Astrocyte of the cerebellum (primary cell): Measurements from ENCODE around the gene DCAF7.

Experiments used
- DNase-seq: peaks from one replicate; pipeline ENCODE4 v3.0.0-alpha.2; 2011; ENCODE audit warnings: low read depth
- H3K4me3 ChIP-seq: 2 replicates; pipeline ENCODE4 v1.5.1; 2011; ENCODE audit warnings: mild to moderate bottlenecking, low read depth, low read length, moderate library complexity
- in situ Hi-C: cut with HindIII; loops from 2 replicates; pipeline ENCODE4 v1.10.0; 2017; ENCODE audit warnings: low sequenced_read_pairs
- TF ChIP-seq, protein P1 (sequence below): IDR thresholded peaks from 2 replicates; pipeline ENCODE4 v1.5.1; 2012; ENCODE audit warnings: low read length, low read depth, moderate library complexity, mild to moderate bottlenecking; ENCODE audit errors: missing control alignments

The DCAF7 gene

GRCh38 chr17:63537991-63538692 lies 12.1 kb upstream of the DCAF7 start:
- TF ChIP-seq, protein P1, sequence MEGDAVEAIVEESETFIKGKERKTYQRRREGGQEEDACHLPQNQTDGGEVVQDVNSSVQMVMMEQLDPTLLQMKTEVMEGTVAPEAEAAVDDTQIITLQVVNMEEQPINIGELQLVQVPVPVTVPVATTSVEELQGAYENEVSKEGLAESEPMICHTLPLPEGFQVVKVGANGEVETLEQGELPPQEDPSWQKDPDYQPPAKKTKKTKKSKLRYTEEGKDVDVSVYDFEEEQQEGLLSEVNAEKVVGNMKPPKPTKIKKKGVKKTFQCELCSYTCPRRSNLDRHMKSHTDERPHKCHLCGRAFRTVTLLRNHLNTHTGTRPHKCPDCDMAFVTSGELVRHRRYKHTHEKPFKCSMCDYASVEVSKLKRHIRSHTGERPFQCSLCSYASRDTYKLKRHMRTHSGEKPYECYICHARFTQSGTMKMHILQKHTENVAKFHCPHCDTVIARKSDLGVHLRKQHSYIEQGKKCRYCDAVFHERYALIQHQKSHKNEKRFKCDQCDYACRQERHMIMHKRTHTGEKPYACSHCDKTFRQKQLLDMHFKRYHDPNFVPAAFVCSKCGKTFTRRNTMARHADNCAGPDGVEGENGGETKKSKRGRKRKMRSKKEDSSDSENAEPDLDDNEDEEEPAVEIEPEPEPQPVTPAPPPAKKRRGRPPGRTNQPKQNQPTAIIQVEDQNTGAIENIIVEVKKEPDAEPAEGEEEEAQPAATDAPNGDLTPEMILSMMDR, result no peak
- H3K4me3 ChIP-seq, result no peak overlapping the region
- in situ Hi-C loops, result no loop called here
- DNase-seq, result no peak

- no peak overlapping the region for H3K4me3 ChIP-seq
- TF ChIP-seq, protein P1, result no peak
- in situ Hi-C loops, result no loop called here
- no peak for DNase-seq
Observed at GRCh38 chr17:63538693-63539595, 11.3 kb upstream of the DCAF7 start.

DNA sequence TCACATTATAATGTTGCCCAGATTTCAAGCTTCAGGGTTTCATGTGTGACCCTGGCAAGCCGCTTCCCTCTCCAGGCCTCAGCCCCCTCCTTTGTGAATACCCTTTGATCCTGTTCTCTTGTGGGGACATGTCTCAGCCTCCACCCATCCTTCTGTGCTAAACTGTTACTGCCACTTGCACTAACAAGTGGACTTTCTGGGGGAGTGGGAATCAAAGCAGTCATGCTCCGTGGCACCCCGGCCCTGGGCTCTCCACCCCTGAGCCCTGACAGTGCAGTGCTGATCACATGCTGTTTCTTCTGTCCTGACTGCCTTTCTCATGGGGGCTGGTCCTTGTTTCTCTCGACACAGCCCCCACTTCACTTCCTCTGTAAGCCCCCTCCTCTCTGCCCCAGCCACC lies 9.7 kb upstream of the DCAF7 start:
- no peak for DNase-seq
- TF ChIP-seq, protein P1, result no peak

GRCh38 chr17:63542218-63542545 lies 8.1 kb upstream of the DCAF7 start:
- H3K4me3 ChIP-seq, result no peak overlapping the region
- in situ Hi-C loops, result loop anchor here (5.0 kb wide), 1 partner anchor 60 kb away; no protein-coding TSS in a partner anchor
- TF ChIP-seq, protein P1, result no peak

More for the DNA sequence above, 9.7 kb upstream of the DCAF7 start:
- in situ Hi-C loops, result loop anchor here (5.0 kb wide), 1 partner anchor 58 kb away; no protein-coding TSS in a partner anchor
- no peak overlapping the region for H3K4me3 ChIP-seq

GRCh38 chr17:63542942-63543821 lies 7.1 kb upstream of the DCAF7 start:
- H3K4me3 ChIP-seq, result no peak overlapping the region
- TF ChIP-seq, protein P1, result no peak
- DNase-seq, result no peak
- in situ Hi-C loops, result loop anchor here (5.0 kb wide), 1 partner anchor 61 kb away; no protein-coding TSS in a partner anchor

More at GRCh38 chr17:63542218-63542545, 8.1 kb upstream of the DCAF7 start:
- DNase-seq, result no peak
